SU-DHL-6 (cell line): ENCODE data around the gene ACOT11.

ENCODE experiments used
- H2AFZ ChIP-seq: fragments of 200-600 bp; sonication (generic); 2 replicates; pipeline ENCODE4 v1.6.1; 2014; ENCODE audit warnings: low read depth, mild to moderate bottlenecking, moderate library complexity, mixed read lengths, antibody characterized with exemption, low read length; ENCODE audit not compliant: severe bottlenecking
- H3F3A ChIP-seq: fragments of 200-600 bp; shearing (Covaris generic); 2 replicates; pipeline ENCODE4 v1.6.0; 2016; ENCODE audit warnings: antibody characterized with exemption, mild to moderate bottlenecking; ENCODE audit not compliant: insufficient read depth
- H3K27ac ChIP-seq: fragments of 200-600 bp; sonication (generic); 2 replicates; pipeline ENCODE4 v1.5.1; 2016; ENCODE audit warnings: low read depth, mild to moderate bottlenecking, low read length, moderate library complexity, mixed read lengths
- H3K27me3 ChIP-seq: fragments of 200-600 bp; sonication (generic), shearing (Covaris generic); 2 replicates; pipeline ENCODE4 v1.6.0; 2014; ENCODE audit warnings: mild to moderate bottlenecking, low read length
- H3K36me3 ChIP-seq: fragments of 200-600 bp; sonication (generic); 2 replicates; pipeline ENCODE4 v1.6.1; 2014; ENCODE audit warnings: mild to moderate bottlenecking, low read length, mixed read lengths
- H3K4me2 ChIP-seq: fragments of 300-600, 200-600 bp; shearing (Covaris generic), sonication (generic); 2 replicates; pipeline ENCODE4 v1.6.0; 2014; ENCODE audit warnings: low read length, low read depth, mild to moderate bottlenecking; ENCODE audit not compliant: poor library complexity, severe bottlenecking
- H3K4me3 ChIP-seq: fragments of 200-600 bp; sonication (generic); 2 replicates; pipeline ENCODE4 v1.5.1; 2014; ENCODE audit warnings: antibody characterized with exemption, low read length, mild to moderate bottlenecking, mixed read lengths; ENCODE audit not compliant: insufficient read depth, poor library complexity, severe bottlenecking
- H3K79me2 ChIP-seq: fragments of 200-600 bp; sonication (generic); 2 replicates; pipeline ENCODE4 v1.6.1; 2014; ENCODE audit warnings: mild to moderate bottlenecking, low read length, moderate library complexity; ENCODE audit not compliant: insufficient read depth
- H3K9ac ChIP-seq: fragments of 200-600 bp; sonication (generic); 2 replicates; pipeline ENCODE4 v1.7.0; 2014; ENCODE audit warnings: mild to moderate bottlenecking, low read length
- H3K9me2 ChIP-seq: fragments of 200-600 bp; sonication (generic); replicated peaks from 2 replicates; pipeline ENCODE4 v1.6.1; 2014; ENCODE audit warnings: low read length; ENCODE audit not compliant: insufficient read depth
- H3K9me3 ChIP-seq: fragments of 200-600 bp; sonication (generic); 2 replicates; pipeline ENCODE4 v1.6.1; 2014; ENCODE audit warnings: low read length, mixed read lengths; ENCODE audit not compliant: insufficient read depth
- H4K20me1 ChIP-seq: fragments of 200-600 bp; sonication (generic); 2 replicates; pipeline ENCODE4 v1.6.1; 2014; ENCODE audit warnings: low read depth, mild to moderate bottlenecking, antibody characterized with exemption, low read length, moderate library complexity, mixed read lengths
- EZH2phosphoT487 ChIP-seq: fragments of 200-600 bp; sonication (generic), shearing (Covaris generic); conservative IDR thresholded peaks from 2 replicates; pipeline ENCODE4 v1.6.1; 2018; ENCODE audit warnings: mild to moderate bottlenecking, antibody characterized with exemption, low read length, moderate library complexity, mixed read lengths
- TF ChIP-seq, protein P1 (sequence below): fragments of 200-600 bp; sonication (generic); IDR thresholded peaks from one replicate; pipeline ENCODE4 v1.5.1; 2017; ENCODE audit warnings: antibody characterized with exemption, mild to moderate bottlenecking, low read length, moderate library complexity; ENCODE audit not compliant: insufficient read depth, poor library complexity, severe bottlenecking

ACOT11 gene

DNA sequence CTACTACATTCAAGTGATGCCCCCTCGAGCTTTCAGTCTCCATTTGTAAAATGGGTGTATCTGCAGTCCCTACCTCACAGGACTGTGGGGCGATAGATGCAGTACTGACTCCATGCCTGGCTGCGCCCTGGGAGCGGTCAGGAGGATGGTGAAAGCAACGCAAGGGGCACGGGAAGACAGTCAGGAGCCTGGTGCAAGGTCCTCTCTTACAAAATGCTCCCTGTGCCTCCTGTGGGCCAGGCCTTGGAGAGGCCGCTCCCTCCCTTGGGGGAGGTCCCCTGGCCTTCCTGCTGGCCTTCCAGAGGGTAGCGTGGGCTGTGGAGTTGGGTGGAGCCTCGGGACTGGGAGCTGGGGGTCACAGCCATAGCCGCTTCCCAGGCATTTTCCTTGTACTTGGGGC lies 53.7 kb downstream of the ACOT11 start:
- Histone ChIP-seq H3F3A (no peaks in the 10 kb centered on the region), H2AFZ (no peak overlapping the region), H3K9me2 (no peaks in the 10 kb centered on the region), H3K27me3 (no peaks in the 10 kb centered on the region), H3K36me3 (no peaks in the 10 kb centered on the region), H3K4me3 (no peak overlapping the region), H3K79me2 (no peaks in the 10 kb centered on the region), H3K4me2 (no peak overlapping the region), H3K9ac (no peak overlapping the region), H3K9me3 (no peaks in the 10 kb centered on the region), H4K20me1 (no peaks in the 10 kb centered on the region), H3K27ac (no peak overlapping the region)
- no peak for TF ChIP-seq EZH2phosphoT487
- TF ChIP-seq, protein P1, sequence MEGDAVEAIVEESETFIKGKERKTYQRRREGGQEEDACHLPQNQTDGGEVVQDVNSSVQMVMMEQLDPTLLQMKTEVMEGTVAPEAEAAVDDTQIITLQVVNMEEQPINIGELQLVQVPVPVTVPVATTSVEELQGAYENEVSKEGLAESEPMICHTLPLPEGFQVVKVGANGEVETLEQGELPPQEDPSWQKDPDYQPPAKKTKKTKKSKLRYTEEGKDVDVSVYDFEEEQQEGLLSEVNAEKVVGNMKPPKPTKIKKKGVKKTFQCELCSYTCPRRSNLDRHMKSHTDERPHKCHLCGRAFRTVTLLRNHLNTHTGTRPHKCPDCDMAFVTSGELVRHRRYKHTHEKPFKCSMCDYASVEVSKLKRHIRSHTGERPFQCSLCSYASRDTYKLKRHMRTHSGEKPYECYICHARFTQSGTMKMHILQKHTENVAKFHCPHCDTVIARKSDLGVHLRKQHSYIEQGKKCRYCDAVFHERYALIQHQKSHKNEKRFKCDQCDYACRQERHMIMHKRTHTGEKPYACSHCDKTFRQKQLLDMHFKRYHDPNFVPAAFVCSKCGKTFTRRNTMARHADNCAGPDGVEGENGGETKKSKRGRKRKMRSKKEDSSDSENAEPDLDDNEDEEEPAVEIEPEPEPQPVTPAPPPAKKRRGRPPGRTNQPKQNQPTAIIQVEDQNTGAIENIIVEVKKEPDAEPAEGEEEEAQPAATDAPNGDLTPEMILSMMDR: no peak

DNA sequence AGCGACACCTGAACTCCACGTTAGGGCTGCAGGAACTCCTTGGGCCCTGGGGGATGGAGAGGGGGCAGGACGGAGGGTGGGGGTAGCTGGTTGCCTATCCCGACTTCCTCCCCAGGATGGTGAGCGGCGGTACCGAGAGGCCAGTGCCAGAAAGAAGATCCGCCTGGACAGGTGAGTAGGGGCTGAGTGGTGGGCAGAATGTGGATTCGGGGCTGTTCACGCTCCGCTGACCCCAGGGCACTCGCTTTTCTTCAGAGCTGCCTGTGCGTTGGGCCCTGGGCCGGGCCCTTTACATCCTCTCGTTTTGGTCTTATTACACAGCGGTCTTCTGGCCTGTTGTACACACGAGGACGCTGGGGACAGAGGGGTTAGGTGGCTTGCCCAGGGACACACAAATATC lies 54.5 kb downstream of the ACOT11 start:
- TF ChIP-seq, protein P1: no peak
- no peak for TF ChIP-seq EZH2phosphoT487
- Histone ChIP-seq H3K79me2 (no peaks in the 10 kb centered on the region), H3K4me3 (no peak overlapping the region), H4K20me1 (no peaks in the 10 kb centered on the region), H3K9me3 (no peaks in the 10 kb centered on the region), H3K27ac (no peak overlapping the region), H3K4me2 (no peak overlapping the region), H2AFZ (no peak overlapping the region), H3K9me2 (no peaks in the 10 kb centered on the region), H3K9ac (no peak overlapping the region), H3K27me3 (no peaks in the 10 kb centered on the region), H3F3A (no peaks in the 10 kb centered on the region), H3K36me3 (no peaks in the 10 kb centered on the region)

DNA sequence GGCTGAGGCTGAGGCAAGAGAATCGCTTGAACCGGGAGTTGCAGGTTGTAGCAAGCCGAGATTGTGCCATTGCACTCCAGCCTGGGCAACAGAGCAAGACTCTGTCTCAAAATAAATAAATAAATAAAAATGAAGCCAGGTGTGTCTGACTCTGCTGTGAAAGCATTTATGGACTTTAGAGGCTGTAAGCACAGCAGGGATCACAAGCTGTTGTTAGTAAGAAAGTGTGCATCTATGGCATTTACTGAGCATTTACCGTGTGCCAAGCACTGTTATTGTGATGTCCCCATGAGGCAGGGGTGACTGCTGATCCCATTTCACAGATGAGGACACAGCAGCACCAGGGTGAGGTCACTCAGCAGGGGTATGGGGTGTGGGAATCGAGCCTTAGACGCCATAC lies 55.2 kb downstream of the ACOT11 start:
- H3K9ac ChIP-seq: no peak overlapping the region
- no peak overlapping the region for H3K4me2 ChIP-seq
- no peaks in the 10 kb centered on the region for H4K20me1 ChIP-seq
- H3K27ac ChIP-seq: no peak overlapping the region
- H3K27me3 ChIP-seq: no peaks in the 10 kb centered on the region
- no peak overlapping the region for H2AFZ ChIP-seq
- TF ChIP-seq, protein P1: no peak
- TF ChIP-seq EZH2phosphoT487: no peak
- no peaks in the 10 kb centered on the region for H3F3A ChIP-seq
- H3K79me2 ChIP-seq: no peaks in the 10 kb centered on the region
- no peaks in the 10 kb centered on the region for H3K36me3 ChIP-seq
- no peaks in the 10 kb centered on the region for H3K9me3 ChIP-seq
- no peak overlapping the region for H3K4me3 ChIP-seq
- no peaks in the 10 kb centered on the region for H3K9me2 ChIP-seq
